Neuronal stem cell (in vitro differentiated cells): ENCODE data around the gene ITM2B.
"Not testable (repeated sequence)": the region's sequence is repeated elsewhere in the genome, so short reads cannot be mapped to it uniquely, and the experiment has no call there.

Source experiments
- DNase-seq: peaks from one replicate; pipeline ENCODE4 v3.0.0-alpha.2; 2013; ENCODE audit warnings: low spot score
- H2AFZ ChIP-seq: one replicate; pipeline ENCODE4 v1.6.1; 2013; ENCODE audit warnings: mild to moderate bottlenecking, low read length, inconsistent platforms
- H2AK5ac ChIP-seq: 2 replicates; pipeline ENCODE4 v1.6.1; 2013; ENCODE audit warnings: low read depth, mild to moderate bottlenecking, inconsistent platforms, low read length, moderate library complexity, mixed read lengths
- H2BK120ac ChIP-seq: 2 replicates; pipeline ENCODE4 v1.6.1; 2013; ENCODE audit warnings: low read depth, mild to moderate bottlenecking, inconsistent platforms, low read length, moderate library complexity, mixed read lengths
- H2BK12ac ChIP-seq: one replicate; pipeline ENCODE4 v1.6.1; 2013; ENCODE audit warnings: low read length, inconsistent platforms
- H2BK15ac ChIP-seq: 2 replicates; pipeline ENCODE4 v1.6.1; 2013; ENCODE audit warnings: mild to moderate bottlenecking, low read length, inconsistent platforms, mixed read lengths
- H2BK5ac ChIP-seq: one replicate; pipeline ENCODE4 v1.6.1; 2013; ENCODE audit warnings: inconsistent platforms, mild to moderate bottlenecking, low read length, moderate library complexity
- H3K14ac ChIP-seq: one replicate; pipeline ENCODE4 v1.6.1; 2013; ENCODE audit warnings: low read length, inconsistent platforms
- H3K18ac ChIP-seq: 2 replicates; pipeline ENCODE4 v1.6.1; 2013; ENCODE audit warnings: low read length, inconsistent platforms
- H3K23ac ChIP-seq: 2 replicates; pipeline ENCODE4 v1.6.1; 2013; ENCODE audit warnings: low read depth, mild to moderate bottlenecking, mixed read lengths, low read length, inconsistent platforms; ENCODE audit not compliant: poor library complexity
- H3K27ac ChIP-seq: replicated peaks from 3 replicates; pipeline ENCODE4 v1.5.1; 2013; ENCODE audit warnings: low read length, inconsistent platforms
- H3K27me3 ChIP-seq, 3 experiments: 2 replicates each; pipeline ENCODE4 v1.6.1; 2013; ENCODE audit warnings: low read length in 3 of 3, mild to moderate bottlenecking in 2 of 3, inconsistent platforms in 1 of 3, low read depth in 1 of 3, mixed read lengths in 1 of 3, moderate library complexity in 1 of 3; ENCODE audit not compliant: control insufficient read depth in 3 of 3, insufficient read depth in 3 of 3
- H3K36me3 ChIP-seq, 2 donors: replicated peaks in 1 of 2; 2 replicates each; pipeline ENCODE4 v1.6.1; 2013; ENCODE audit warnings: low read length in 2 of 2; ENCODE audit not compliant: control insufficient read depth in 2 of 2, insufficient read depth in 2 of 2
- H3K4ac ChIP-seq: 2 replicates; pipeline ENCODE4 v1.6.1; 2013; ENCODE audit warnings: inconsistent platforms, mild to moderate bottlenecking, low read length, moderate library complexity
- H3K4me1 ChIP-seq, 2 donors: 1 replicate in 1 of 2; 2 replicates in 1 of 2; pipeline ENCODE4 v1.6.1; 2013; ENCODE audit warnings: low read length in 2 of 2, low read depth in 1 of 2; ENCODE audit not compliant: control insufficient read depth in 2 of 2, insufficient read depth in 1 of 2
- H3K4me2 ChIP-seq: one replicate; pipeline ENCODE4 v1.6.1; 2013; ENCODE audit warnings: mild to moderate bottlenecking, low read length, inconsistent platforms; ENCODE audit not compliant: insufficient read depth, poor library complexity, severe bottlenecking
- H3K4me3 ChIP-seq, 2 donors: 2 replicates each; pipeline ENCODE4 v1.5.1; 2013; ENCODE audit warnings: low read length in 2 of 2, mild to moderate bottlenecking in 2 of 2, inconsistent platforms in 1 of 2, moderate library complexity in 1 of 2
- H3K79me1 ChIP-seq: one replicate; pipeline ENCODE4 v1.6.1; 2013; ENCODE audit warnings: low read depth, mild to moderate bottlenecking, inconsistent platforms, low read length, moderate library complexity
- H3K9ac ChIP-seq: one replicate; pipeline ENCODE4 v1.6.1; 2013; ENCODE audit warnings: mild to moderate bottlenecking, low read depth, low read length, inconsistent platforms; ENCODE audit not compliant: poor library complexity
- H3K9me3 ChIP-seq, 2 donors: replicated peaks in 1 of 2; 2 replicates each; pipeline versions ENCODE3 to v1.6.1; 2013; ENCODE audit warnings: low read length in 2 of 2, mild to moderate bottlenecking in 2 of 2, inconsistent platforms in 1 of 2, low read depth in 1 of 2, mixed read lengths in 1 of 2, moderate library complexity in 1 of 2; ENCODE audit not compliant: control insufficient read depth in 2 of 2, insufficient read depth in 1 of 2
- H4K8ac ChIP-seq: one replicate; pipeline ENCODE4 v1.6.1; 2013; ENCODE audit warnings: low read depth, mild to moderate bottlenecking, inconsistent platforms, low read length, moderate library complexity
- H4K91ac ChIP-seq: one replicate; pipeline ENCODE4 v1.6.1; 2013; ENCODE audit warnings: low read length, low read depth, mild to moderate bottlenecking, inconsistent platforms; ENCODE audit not compliant: poor library complexity
- WGBS, 2 donors: extraction: QIAGEN DNeasy Blood & Tissue Kit; methylation state at CpG; one replicate each; pipeline ENCODE4 v1.1.7; 2013; ENCODE audit warnings: missing lambda C conversion rate in 2 of 2, mixed read lengths in 1 of 2; ENCODE audit not compliant: insufficient read length in 2 of 2, insufficient replicate concordance in 1 of 2; ENCODE audit errors: extremely low coverage in 2 of 2; 5-methylcytosine and 5-hydroxymethylcytosine counted together

Gene ITM2B

GRCh38 chr13:48194379-48194754, 38.6 kb upstream of the ITM2B start:
- no peak overlapping the region for H4K91ac ChIP-seq
- H3K4me3 ChIP-seq = no peak overlapping the region
- H3K4me2 ChIP-seq = no peak overlapping the region
- no peak overlapping the region for H3K18ac ChIP-seq
- H2BK120ac ChIP-seq = no peak overlapping the region
- WGBS, 2 donors = no CpG with 5 or more reads among the region's 3 CpGs
- no peak overlapping the region for H3K23ac ChIP-seq
- H2BK15ac ChIP-seq = no peak overlapping the region
- H2BK5ac ChIP-seq = no peak overlapping the region
- H3K27ac ChIP-seq = no peak overlapping the region
- no peaks in the 10 kb centered on the region for H3K27me3 ChIP-seq
- no peak overlapping the region for H3K9ac ChIP-seq
- H3K79me1 ChIP-seq = no peaks in the 10 kb centered on the region
- no peak overlapping the region for H4K8ac ChIP-seq
- H3K4ac ChIP-seq = no peak overlapping the region
- no peak overlapping the region for H2BK12ac ChIP-seq
- no peaks in the 10 kb centered on the region for H3K4me1 ChIP-seq
- H3K36me3 ChIP-seq = no peaks in the 10 kb centered on the region
- DNase-seq = no peak
- no peak overlapping the region for H2AFZ ChIP-seq
- peaks cover 0 to 1% of the 10 kb centered on the region in 2 donors for H3K9me3 ChIP-seq
- no peak overlapping the region for H2AK5ac ChIP-seq
- H3K14ac ChIP-seq = no peak overlapping the region

- H2AK5ac ChIP-seq = no peak overlapping the region
- no peak overlapping the region for H4K8ac ChIP-seq
- no peak overlapping the region for H2BK5ac ChIP-seq
- no peak overlapping the region for H3K4ac ChIP-seq
- no peak overlapping the region for H2BK12ac ChIP-seq
- no peak for DNase-seq
- H3K4me2 ChIP-seq = no peak overlapping the region
- no peak overlapping the region for H2AFZ ChIP-seq
- no peaks in the 10 kb centered on the region for H3K4me1 ChIP-seq
- H3K4me3 ChIP-seq = no peak overlapping the region
- H3K18ac ChIP-seq = no peak overlapping the region
- no peak overlapping the region for H3K27ac ChIP-seq
- H3K27me3 ChIP-seq = no peaks in the 10 kb centered on the region
- H4K91ac ChIP-seq = no peak overlapping the region
- WGBS, 2 donors = no CpG with 5 or more reads among the region's 4 CpGs
- H3K23ac ChIP-seq = no peak overlapping the region
- no peaks in the 10 kb centered on the region for H3K79me1 ChIP-seq
- no peak overlapping the region for H3K14ac ChIP-seq
- H3K9ac ChIP-seq = no peak overlapping the region
- no peaks in the 10 kb centered on the region for H3K36me3 ChIP-seq
- no peak overlapping the region for H2BK120ac ChIP-seq
- H3K9me3 ChIP-seq = peaks cover 0 to 1% of the 10 kb centered on the region in 2 donors
- no peak overlapping the region for H2BK15ac ChIP-seq
Observed at GRCh38 chr13:48199404-48199946, 33.5 kb upstream of the ITM2B start.

DNA sequence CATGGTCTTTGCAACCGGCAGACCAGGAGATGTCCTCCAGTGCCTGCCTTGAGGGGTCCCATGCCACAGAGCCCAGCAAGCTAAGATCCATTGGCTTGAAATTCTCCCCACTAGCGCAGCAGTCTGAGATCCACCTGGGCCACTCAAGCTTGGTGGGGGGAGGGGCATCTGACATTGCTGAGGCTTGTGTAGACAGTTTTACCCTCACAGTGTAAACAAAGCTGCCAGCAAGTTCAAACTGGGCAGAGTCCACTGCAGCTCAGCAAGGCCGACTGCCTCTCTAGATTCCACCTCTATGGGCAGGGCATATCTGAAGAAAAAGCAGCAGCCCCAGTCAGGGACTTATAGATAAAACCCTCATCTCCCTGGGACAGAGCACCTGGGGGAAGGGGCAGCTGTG, 32.0 kb upstream of the ITM2B start:
- H3K23ac ChIP-seq = no peak overlapping the region
- no peak overlapping the region for H3K14ac ChIP-seq
- no peak overlapping the region for H3K18ac ChIP-seq
- H2BK120ac ChIP-seq = no peak overlapping the region
- H2BK15ac ChIP-seq = no peak overlapping the region
- no CpG with 5 or more reads among the region's 3 CpGs for WGBS, 2 donors
- H3K79me1 ChIP-seq = no peaks in the 10 kb centered on the region
- no peak overlapping the region for H3K9ac ChIP-seq
- no peak overlapping the region for H4K91ac ChIP-seq
- H3K4me1 ChIP-seq = no peaks in the 10 kb centered on the region
- no peak overlapping the region for H2AK5ac ChIP-seq
- no peak overlapping the region for H4K8ac ChIP-seq
- H3K4me2 ChIP-seq = no peak overlapping the region
- H3K4me3 ChIP-seq = no peak overlapping the region
- no peak for DNase-seq
- no peak overlapping the region for H3K27ac ChIP-seq
- H3K9me3 ChIP-seq = peaks cover 0 to 1% of the 10 kb centered on the region in 2 donors
- H3K27me3 ChIP-seq = no peaks in the 10 kb centered on the region
- H2BK12ac ChIP-seq = no peak overlapping the region
- no peak overlapping the region for H2BK5ac ChIP-seq
- no peak overlapping the region for H3K4ac ChIP-seq
- no peaks in the 10 kb centered on the region for H3K36me3 ChIP-seq
- H2AFZ ChIP-seq = no peak overlapping the region

- H2BK15ac ChIP-seq, H3K14ac ChIP-seq, H4K91ac ChIP-seq, H2AFZ ChIP-seq, H3K4me1 ChIP-seq, H3K79me1 ChIP-seq, H3K27ac ChIP-seq, H3K23ac ChIP-seq, H2AK5ac ChIP-seq, H4K8ac ChIP-seq, H3K18ac ChIP-seq, H3K4ac ChIP-seq, H3K4me2 ChIP-seq, DNase-seq, H3K4me3 ChIP-seq, H2BK5ac ChIP-seq, H3K9ac ChIP-seq, H2BK12ac ChIP-seq, H3K36me3 ChIP-seq, H3K9me3 ChIP-seq, H2BK120ac ChIP-seq, H3K27me3 ChIP-seq: not testable (repeated sequence)
- WGBS, 2 donors = no CpG with 5 or more reads among the region's 4 CpGs
Observed at GRCh38 chr13:48207207-48207606, 25.8 kb upstream of the ITM2B start.
